Keratinocyte (primary cell): ENCODE measurements around the gene SGK2. TPM values are rescaled to one million over a fixed set of nuclear protein-coding genes. Genes with fewer than 3 reads are reported as not detected.

Source experiments
- DNase-seq: peaks from one replicate; pipeline ENCODE4 v3.0.0-alpha.2; 2011; ENCODE audit warnings: low read depth, missing footprints, low spot score
- FAIRE-seq: peaks from 2 replicates; lab custom pipeline; 2011; peaks lifted over from hg19 to GRCh38; lab: Jason Lieb, UNC
- H2AFZ ChIP-seq: 2 replicates; pipeline ENCODE4 v1.6.0; 2012; ENCODE audit warnings: low read length, control low read depth, inconsistent platforms; ENCODE audit not compliant: control insufficient read depth
- H3K27ac ChIP-seq: 2 replicates; pipeline ENCODE4 v1.5.1; 2011; ENCODE audit warnings: low read length; ENCODE audit not compliant: control insufficient read depth, insufficient read depth
- H3K27me3 ChIP-seq: 3 replicates; pipeline ENCODE4 v1.6.0; 2011; ENCODE audit warnings: low read length; ENCODE audit not compliant: control insufficient read depth, insufficient read depth; ENCODE audit errors: extremely low read depth
- H3K36me3 ChIP-seq, 2 experiments: 2 replicates in 1 of 2; 3 replicates in 1 of 2; pipeline ENCODE4 v1.5.1; 2011; ENCODE audit warnings: low read length in 2 of 2, mild to moderate bottlenecking in 1 of 2; ENCODE audit not compliant: control insufficient read depth in 2 of 2, insufficient read depth in 2 of 2; ENCODE audit errors: extremely low read depth in 1 of 2
- H3K4me1 ChIP-seq: 3 replicates; pipeline ENCODE4 v1.5.1; 2011; ENCODE audit warnings: low read length; ENCODE audit not compliant: control insufficient read depth, insufficient read depth; ENCODE audit errors: extremely low read depth
- H3K4me2 ChIP-seq: 3 replicates; pipeline ENCODE4 v1.6.0; 2011; ENCODE audit warnings: low read depth, low read length; ENCODE audit not compliant: control insufficient read depth, insufficient read depth; ENCODE audit errors: extremely low read depth
- H3K4me3 ChIP-seq, 3 experiments: fragments of 200-600 bp in 1 of 3; sonication (generic) in 1 of 3; 2 replicates in 2 of 3; 3 replicates in 1 of 3; pipeline ENCODE4 v1.5.1; 2011 to 2016; ENCODE audit warnings: low read length in 3 of 3, mild to moderate bottlenecking in 3 of 3, control low read depth in 2 of 3, inconsistent platforms in 1 of 3, low read depth in 1 of 3, mixed read lengths in 1 of 3, mixed run types in 1 of 3, moderate library complexity in 1 of 3; ENCODE audit not compliant: control insufficient read depth in 2 of 3, insufficient read depth in 2 of 3; ENCODE audit errors: extremely low read depth in 1 of 3
- H3K79me2 ChIP-seq: 2 replicates; pipeline ENCODE4 v1.6.0; 2012; ENCODE audit warnings: low read length; ENCODE audit not compliant: control insufficient read depth, insufficient read depth
- H3K9ac ChIP-seq: 3 replicates; pipeline ENCODE4 v1.6.0; 2011; ENCODE audit warnings: low read length; ENCODE audit not compliant: control insufficient read depth, insufficient read depth; ENCODE audit errors: extremely low read depth
- H3K9me1 ChIP-seq: 3 replicates; pipeline ENCODE4 v1.6.0; 2011; ENCODE audit warnings: low read length; ENCODE audit not compliant: control insufficient read depth, insufficient read depth; ENCODE audit errors: extremely low read depth
- H3K9me3 ChIP-seq: 2 replicates; pipeline ENCODE4 v1.5.1; 2012; ENCODE audit warnings: low read depth, low read length; ENCODE audit not compliant: control insufficient read depth
- H4K20me1 ChIP-seq: 3 replicates; pipeline ENCODE4 v1.6.0; 2011; ENCODE audit warnings: low read length; ENCODE audit not compliant: control insufficient read depth, insufficient read depth; ENCODE audit errors: extremely low read depth
- EZH2 ChIP-seq: IDR thresholded peaks from one replicate; pipeline ENCODE4 v1.6.1; 2012; ENCODE audit warnings: inconsistent platforms, mild to moderate bottlenecking, low read length, moderate library complexity
- dilution Hi-C: fragments of 300-500 bp; cut with MboI; formaldehyde crosslinking; loops from one replicate; pipeline ENCODE4 v1.7.0; 2020; ENCODE audit warnings: low sequenced_read_pairs; ENCODE audit not compliant: extremely low pct_ligation_motif_present
- polyA plus RNA-seq, 5 experiments: library from polyadenylated mRNA; depleted of rRNA in 3 of 5; stranded (reverse) in 3 of 5; stranded (forward) in 1 of 5; unstranded in 1 of 5; fragments of >200 nt; gene quantifications; 1 replicate in 1 of 5; 2 replicates in 3 of 5; 3 replicates in 1 of 5; pipeline versions ENCODE4 v1.2.1 to v1.2.3, GENCODE V29; 2011 to 2012; ENCODE audit warnings: missing spikeins in 2 of 5, low read depth in 1 of 5, low replicate concordance in 1 of 5
- TF ChIP-seq, protein P1 (sequence below), 3 experiments: IDR thresholded peaks in 1 of 3; conservative IDR thresholded peaks in 1 of 3; optimal IDR thresholded peaks in 1 of 3; 2 replicates in 2 of 3; 3 replicates in 1 of 3; pipeline versions ENCODE3 to v1.5.1; 2011; ENCODE audit warnings: low read length in 3 of 3, mild to moderate bottlenecking in 3 of 3, moderate library complexity in 2 of 3, control low read depth in 1 of 3, inconsistent platforms in 1 of 3; ENCODE audit not compliant: insufficient read depth in 2 of 3; ENCODE audit errors: extremely low read depth in 1 of 3

Gene SGK2
- polyA plus RNA-seq, 1 donor (not counting 4 experiments of a cell fraction or from before 2014, with no cell fraction given) = 0.12 TPM

DNA sequence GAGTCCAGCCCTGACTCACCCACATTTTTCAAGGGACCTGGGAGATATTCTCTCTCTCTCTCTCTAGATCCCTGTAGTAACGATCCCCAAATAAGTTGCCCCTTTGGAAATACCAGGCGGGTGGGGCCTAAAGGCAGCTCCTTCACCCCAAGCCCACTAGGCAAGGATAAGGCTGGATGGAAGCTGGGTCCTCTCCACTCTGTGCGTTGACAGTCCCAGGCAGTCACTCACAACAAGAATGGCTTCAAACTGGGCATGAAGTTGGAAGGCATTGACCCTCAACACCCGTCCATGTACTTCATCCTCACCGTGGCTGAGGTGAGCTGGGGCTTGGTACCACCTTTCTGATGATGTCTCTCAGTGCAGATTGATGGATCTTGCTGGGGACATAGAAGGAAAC is 29.8 kb upstream of the SGK2 start:
- Histone ChIP-seq H4K20me1 (no peaks in the 10 kb centered on the region), H2AFZ (no peak overlapping the region), H3K27ac (no peak overlapping the region), H3K79me2 (no peaks in the 10 kb centered on the region), H3K4me1 (no peaks in the 10 kb centered on the region), H3K9me1 (peaks cover 2% of the 10 kb centered on the region), H3K9ac (no peak overlapping the region), H3K27me3 (no peaks in the 10 kb centered on the region), H3K36me3 (no peaks in the 10 kb centered on the region), H3K4me3 (no peak overlapping the region), H3K4me2 (no peak overlapping the region), H3K9me3 (no peaks in the 10 kb centered on the region)
- FAIRE-seq = no peak
- dilution Hi-C loops = no loop called here
- no peak for DNase-seq
- no peak for TF ChIP-seq EZH2
- TF ChIP-seq, protein P1, sequence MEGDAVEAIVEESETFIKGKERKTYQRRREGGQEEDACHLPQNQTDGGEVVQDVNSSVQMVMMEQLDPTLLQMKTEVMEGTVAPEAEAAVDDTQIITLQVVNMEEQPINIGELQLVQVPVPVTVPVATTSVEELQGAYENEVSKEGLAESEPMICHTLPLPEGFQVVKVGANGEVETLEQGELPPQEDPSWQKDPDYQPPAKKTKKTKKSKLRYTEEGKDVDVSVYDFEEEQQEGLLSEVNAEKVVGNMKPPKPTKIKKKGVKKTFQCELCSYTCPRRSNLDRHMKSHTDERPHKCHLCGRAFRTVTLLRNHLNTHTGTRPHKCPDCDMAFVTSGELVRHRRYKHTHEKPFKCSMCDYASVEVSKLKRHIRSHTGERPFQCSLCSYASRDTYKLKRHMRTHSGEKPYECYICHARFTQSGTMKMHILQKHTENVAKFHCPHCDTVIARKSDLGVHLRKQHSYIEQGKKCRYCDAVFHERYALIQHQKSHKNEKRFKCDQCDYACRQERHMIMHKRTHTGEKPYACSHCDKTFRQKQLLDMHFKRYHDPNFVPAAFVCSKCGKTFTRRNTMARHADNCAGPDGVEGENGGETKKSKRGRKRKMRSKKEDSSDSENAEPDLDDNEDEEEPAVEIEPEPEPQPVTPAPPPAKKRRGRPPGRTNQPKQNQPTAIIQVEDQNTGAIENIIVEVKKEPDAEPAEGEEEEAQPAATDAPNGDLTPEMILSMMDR (optimal IDR thresholded peaks at IDR 0.05 in 1 of 3, IDR thresholded peaks at IDR 0.05 in 1 of 3, conservative IDR thresholded peaks at IDR 0.05 in 1 of 3; ENCODE audit: extremely low read depth in 1 of 3, insufficient read depth in 2 of 3, low read length in 3 of 3) = no peak

DNA sequence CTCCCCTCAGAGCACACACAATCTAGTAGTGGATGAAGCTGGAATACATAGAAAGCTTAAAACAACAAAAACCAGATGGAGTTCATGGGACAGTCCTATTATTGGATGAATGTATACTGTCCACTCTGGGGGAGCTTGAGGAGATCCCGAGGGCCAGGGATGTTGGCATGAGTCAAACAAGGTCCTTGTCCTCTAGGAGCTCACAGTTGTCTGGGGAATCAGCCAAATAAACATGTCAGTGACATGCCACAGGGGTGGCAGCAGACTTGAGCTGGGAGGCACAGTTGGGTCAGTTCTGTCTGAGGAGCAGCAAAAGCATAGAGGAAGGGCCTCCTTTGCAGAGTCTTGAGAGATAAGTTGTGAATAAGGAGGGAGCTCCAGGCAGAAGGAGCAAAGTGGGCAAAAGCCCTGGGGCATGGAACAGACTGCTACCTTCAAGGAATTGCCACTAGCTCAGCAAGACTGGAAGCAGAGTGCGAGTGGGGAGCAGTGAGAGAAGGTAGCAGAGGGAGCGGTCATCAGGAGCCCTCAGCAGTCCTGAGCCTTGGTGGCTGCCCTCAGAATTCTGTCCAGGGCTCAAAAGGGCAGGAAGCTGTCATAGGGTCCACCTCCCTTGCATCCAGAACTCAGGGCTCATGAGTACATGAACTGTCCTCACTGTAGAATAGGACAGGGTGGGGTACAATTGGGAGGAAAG is 29.2 kb upstream of the SGK2 start:
- no peak for TF ChIP-seq EZH2
- TF ChIP-seq, protein P1 (optimal IDR thresholded peaks at IDR 0.05 in 1 of 3, IDR thresholded peaks at IDR 0.05 in 1 of 3, conservative IDR thresholded peaks at IDR 0.05 in 1 of 3; ENCODE audit: extremely low read depth in 1 of 3, insufficient read depth in 2 of 3, low read length in 3 of 3) = no peak
- FAIRE-seq (no peak), DNase-seq (no peak)
- Histone ChIP-seq H3K4me2 (no peak overlapping the region), H3K4me3 (no peak overlapping the region), H2AFZ (no peak overlapping the region), H3K27ac (no peak overlapping the region), H3K36me3 (peaks cover 0 to 2% of the 10 kb centered on the region in 2 experiments), H3K79me2 (no peaks in the 10 kb centered on the region), H3K9ac (no peak overlapping the region), H3K9me3 (no peaks in the 10 kb centered on the region), H4K20me1 (no peaks in the 10 kb centered on the region), H3K27me3 (no peaks in the 10 kb centered on the region), H3K4me1 (no peaks in the 10 kb centered on the region), H3K9me1 (peaks cover 2% of the 10 kb centered on the region)
- dilution Hi-C loops = no loop called here
